Activated CD4-positive, alpha-beta T cell treated with anti-CD3 and anti-CD28 coated beads for 1 hour (primary cell): ENCODE results near the gene EPHA2.
A peak's percentile ranks its signal among the peaks of the same experiment; 100 is the strongest.
"Not testable (repeated sequence)": the region's sequence is repeated elsewhere in the genome, so short reads cannot be mapped to it uniquely, and the experiment has no call there.

ENCODE experiments used
- DNase-seq: peaks from one replicate; pipeline ENCODE4 v3.0.0-alpha.2; 2020

EPHA2 gene

GRCh38 chr1:16155537-16156410 lies at the start of gene EPHA2:
Gene EPHA2, minus strand, starts transcription at chr1:16156069. Its CDS starts 137 bp downstream, at chr1:16155932.
- no peak for DNase-seq

GRCh38 chr1:16205334-16205671 lies 49.4 kb upstream of the EPHA2 start:
- DNase-seq = no peak

DNA sequence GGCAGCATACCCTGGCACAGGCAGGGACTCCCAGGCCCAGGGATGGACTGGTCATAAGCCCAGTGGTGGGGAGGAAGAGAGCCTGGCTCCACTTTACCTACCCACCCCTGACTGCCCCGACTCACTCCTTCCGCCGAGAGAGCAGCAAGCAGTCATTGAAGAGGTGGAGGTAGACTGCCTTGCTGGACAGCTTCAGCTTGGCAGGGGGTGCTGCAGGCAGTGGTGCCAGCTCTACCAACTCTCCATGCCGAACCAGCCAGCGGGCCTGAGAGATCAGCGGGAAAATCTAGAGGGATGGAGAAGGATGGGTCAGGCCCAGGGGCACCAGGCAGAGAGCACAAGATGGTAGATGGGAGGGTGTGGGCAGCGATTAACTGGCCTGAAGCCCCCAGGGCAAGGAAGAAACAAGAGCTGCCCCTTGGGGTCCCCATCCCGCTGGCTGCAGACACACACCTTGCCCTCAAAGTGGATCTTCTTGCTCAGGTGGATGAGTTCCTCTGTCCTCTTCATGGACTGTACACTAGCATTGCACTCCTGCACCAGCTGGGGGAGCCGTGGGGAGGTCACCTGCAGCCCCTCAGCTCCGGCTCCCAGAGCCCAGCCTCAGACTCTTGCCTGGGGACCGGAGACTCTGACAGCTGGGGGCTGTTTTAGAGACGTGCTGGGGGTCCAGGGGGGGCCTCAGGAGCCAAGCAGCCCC lies 48.9 kb upstream of the EPHA2 start:
- peak; percentile 24 for DNase-seq

DNA sequence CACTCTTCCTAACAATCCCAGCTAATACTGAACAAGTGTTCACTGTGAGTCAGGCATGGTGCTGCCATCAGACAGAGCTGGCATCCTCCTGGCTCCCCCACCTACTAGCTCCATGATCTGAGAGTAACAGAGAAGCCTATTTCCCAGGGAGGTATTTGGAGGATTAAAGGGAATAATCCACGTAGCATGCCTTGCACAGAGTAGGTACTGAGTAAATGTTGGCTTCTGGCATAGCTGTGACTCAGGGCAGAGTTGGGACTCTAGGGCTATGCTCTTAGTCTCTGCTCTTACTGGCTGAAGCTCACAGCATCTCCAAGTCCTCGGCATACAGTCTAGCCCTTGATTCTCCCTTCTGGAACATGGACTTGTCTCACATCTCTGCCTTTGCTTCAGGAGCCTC lies 48.3 kb upstream of the EPHA2 start:
- DNase-seq = no peak

GRCh38 chr1:16203550-16203949 lies 47.7 kb upstream of the EPHA2 start:
- no peak for DNase-seq

GRCh38 chr1:16202281-16203210 lies 46.7 kb upstream of the EPHA2 start:
- DNase-seq = no peak

DNA sequence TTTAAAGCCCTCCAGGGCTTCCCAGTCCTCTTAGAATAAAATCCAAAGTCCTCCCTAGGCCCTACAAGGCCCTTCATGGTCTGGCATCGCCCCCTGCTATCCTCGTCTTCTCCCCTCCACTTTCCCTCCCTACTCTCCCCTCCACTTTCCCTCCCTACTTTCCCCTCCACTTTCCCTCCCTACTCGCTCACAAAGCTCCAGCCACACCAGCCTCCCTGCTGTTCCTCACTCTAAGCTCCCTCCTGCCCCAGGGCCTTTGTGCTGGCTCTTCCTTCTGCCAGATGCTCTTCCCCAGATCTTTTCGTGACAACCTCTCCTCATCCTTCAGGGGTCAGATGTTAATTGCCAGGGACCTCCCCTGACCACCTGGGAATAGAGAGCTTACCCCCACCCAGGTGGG lies 43.8 kb upstream of the EPHA2 start:
- DNase-seq = no peak

- no peak for DNase-seq
Observed at GRCh38 chr1:16199157-16199501, 43.3 kb upstream of the EPHA2 start.

DNA sequence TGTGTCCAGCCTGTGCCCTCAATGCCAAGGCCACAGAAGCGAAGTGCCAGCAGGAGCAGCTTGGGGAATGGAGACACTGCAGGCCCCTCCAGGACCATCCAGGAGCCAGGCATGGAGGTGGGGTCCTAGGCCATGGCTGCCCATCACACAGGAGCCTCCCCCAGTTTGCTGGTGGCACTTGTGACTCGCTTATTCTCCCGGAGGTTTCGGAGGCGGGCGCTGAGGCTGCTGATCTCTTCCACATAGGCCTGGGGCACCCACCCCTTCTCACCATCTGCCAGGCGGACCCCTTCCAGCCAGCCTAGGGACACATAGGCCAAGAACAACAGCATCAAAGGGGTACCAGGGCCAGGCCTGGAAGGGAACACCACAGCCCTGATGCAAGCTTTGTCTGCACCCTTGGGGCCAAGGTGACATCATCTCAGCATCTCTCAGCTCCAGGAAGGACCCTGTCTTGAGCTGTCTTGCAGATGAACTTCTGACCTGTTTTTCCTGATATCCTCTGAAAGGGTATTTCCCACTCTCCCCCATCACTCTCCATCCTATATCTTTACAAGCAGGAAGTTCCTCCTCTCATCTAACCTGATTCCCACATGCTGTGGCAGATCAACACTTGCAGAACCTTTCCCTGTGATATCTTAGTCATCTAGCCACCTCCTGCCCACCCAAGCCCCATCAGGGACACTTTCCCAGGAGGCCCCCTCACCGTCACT lies 42.7 kb upstream of the EPHA2 start:
- DNase-seq = no peak

DNA sequence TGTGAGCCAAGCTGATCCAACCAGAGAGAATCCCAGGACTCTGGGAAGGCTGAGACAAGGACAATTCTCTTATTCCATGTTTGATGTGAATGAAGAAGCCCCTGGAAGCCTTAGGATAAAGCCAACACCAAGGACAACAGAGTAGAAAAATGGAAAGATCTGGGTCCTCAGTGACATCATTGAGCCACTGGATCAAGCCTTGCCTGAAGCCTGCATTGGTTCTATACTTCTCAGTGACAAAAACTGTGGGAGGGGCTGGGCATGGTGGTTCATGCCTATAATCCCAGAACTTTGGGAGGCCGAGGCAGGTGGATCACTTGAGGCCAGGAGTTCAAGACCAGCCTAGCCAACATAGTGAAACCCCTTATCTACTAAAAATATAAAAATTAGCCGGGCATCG lies 41.0 kb upstream of the EPHA2 start:
- DNase-seq = no peak

- DNase-seq = not testable (repeated sequence)
Observed at GRCh38 chr1:16196139-16196538, 40.3 kb upstream of the EPHA2 start.

- no peak for DNase-seq
Observed at GRCh38 chr1:16195518-16195905, 39.6 kb upstream of the EPHA2 start.

- DNase-seq = no peak
Observed at GRCh38 chr1:16191916-16192546, 36.2 kb upstream of the EPHA2 start.

DNA sequence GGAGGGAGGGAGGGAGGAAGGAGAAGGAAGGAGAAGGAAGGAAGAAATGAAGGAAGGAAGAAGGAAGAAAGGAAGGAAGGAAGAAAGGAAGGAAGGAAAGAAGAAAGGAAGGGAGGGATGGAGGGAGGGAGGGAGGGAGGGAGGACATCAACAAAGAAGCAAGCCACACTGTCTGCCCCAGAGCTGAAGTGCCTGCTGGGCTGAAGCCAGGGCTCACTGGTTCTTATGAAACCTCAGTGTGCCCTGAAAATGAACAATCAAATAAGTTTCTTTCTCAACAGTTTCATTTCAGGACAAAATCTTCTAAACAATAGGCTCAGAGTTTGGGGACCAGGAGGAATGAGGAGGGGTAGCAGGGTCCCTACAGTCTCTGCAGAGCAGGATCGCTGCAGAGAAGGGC lies 35.4 kb upstream of the EPHA2 start:
- DNase-seq = no peak

- DNase-seq = no peak
Observed at GRCh38 chr1:16189921-16190621, 34.2 kb upstream of the EPHA2 start.

DNA sequence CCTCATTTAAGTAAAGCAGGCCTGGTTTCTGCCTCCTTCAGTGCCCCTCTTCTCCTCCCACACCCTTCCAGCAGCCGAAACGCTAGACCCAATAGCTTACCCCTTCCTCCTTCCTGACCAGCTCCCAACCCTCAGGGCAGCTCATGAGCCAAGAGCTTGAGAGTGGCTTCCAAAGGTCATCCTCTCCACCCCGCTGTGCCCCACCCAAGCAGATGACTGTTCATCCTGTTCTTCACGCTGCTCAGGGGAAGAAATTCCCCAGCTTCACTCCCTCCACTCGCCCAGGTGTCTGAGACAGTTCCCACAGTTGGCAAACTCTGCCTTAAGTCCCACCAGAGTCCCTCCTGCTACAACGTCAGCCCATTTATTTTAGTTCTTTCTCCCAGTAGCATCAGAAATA lies 33.1 kb upstream of the EPHA2 start:
- no peak for DNase-seq

DNA sequence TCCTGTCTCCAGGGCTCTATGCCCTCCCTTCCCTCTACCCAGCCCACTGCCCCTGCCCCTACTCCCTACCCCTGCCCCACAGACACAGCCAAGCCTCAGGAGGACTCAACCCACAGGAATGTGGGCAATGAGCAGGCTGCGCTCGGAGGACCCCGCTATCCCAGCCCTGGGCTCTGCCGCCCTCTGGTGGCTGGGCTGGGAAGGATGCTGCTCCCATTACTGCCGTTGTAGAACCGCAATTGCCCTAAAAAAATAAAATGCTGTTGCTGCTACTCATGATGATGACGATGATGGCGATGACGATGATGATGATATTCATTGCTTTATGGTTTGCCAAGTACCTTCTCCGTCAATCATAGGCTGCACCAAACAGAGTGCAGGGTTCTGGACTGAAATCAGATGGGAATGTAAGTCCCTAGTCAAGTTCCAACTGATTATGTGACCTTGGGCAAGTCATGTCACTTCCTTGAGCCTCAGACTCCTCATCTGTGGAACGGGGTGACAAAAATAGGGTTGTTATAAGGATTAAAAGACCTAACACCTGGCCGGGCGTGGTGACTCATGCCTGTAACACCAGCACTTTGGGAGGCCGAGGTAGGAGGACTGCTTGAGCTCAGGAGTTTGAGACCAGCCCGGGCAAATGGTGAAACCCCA lies 32.0 kb upstream of the EPHA2 start:
- peak; percentile 68 for DNase-seq

DNA sequence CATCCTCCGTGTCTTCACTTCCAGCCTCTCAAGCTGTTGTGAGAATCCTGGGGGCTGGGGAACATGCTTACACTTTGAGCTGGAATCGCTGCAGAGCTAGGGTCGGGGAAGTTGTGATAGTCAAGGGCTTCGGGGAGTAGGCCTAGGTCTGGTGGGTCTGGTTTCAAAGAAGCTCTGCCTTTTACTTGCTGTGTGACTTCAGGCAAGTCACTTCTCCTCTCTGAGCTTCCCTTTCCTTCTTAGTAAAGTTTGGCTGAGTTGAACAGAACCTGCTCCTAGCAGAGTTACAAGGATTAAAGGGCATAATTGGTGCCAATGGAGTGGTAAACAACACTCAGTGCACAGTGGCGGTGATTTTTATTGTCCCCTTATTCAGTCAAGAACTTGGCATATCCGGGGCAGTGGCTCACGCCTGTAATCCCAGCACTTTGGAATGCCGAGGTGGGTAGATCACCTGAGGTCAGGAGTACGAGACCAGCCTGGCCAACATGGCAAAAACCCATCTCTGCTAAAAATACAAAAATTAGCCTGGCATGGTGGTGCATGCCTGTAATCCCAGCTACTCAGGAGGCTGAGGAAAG lies 30.9 kb upstream of the EPHA2 start:
- no peak for DNase-seq

- no peak for DNase-seq
Observed at GRCh38 chr1:16184557-16185303, 28.9 kb upstream of the EPHA2 start.
